NCI-H1048 (cell line): ENCODE data around the gene ERVV-1.
"Not testable (repeated sequence)": the region's sequence is repeated elsewhere in the genome, so short reads cannot be mapped to it uniquely, and the experiment has no call there.

ENCODE experiments used
- DNase-seq: peaks from one replicate; lab custom pipeline; 2025; lab: John Stamatoyannopoulos, UW

ERVV-1 gene, protein sequence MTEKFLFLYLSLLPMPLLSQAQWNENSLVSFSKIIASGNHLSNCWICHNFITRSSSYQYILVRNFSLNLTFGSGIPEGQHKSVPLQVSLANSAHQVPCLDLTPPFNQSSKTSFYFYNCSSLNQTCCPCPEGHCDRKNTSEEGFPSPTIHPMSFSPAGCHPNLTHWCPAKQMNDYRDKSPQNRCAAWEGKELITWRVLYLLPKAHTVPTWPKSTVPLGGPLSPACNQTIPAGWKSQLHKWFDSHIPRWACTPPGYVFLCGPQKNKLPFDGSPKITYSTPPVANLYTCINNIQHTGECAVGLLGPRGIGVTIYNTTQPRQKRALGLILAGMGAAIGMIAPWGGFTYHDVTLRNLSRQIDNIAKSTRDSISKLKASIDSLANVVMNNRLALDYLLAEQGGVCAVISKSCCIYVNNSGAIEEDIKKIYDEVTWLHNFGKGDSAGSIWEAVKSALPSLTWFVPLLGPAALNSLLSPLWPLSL

DNA sequence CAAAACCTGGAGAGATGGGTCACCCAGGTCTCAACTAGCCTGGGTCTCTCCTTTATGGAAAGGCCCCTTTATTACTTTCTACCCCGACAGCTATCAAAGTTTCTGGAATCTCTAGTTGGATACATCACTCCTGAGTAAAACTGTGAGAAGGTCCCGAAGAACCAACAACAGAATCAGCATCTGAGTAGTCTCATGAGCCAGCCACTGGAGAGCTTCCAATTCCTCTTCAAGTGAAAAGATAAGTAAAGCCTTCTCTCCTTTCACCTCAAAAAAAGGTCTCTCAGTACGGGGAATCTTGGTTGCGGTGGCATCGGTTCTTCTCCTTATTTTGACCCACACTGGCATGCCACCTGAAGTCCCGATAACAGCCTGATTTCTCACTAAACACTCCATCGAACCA lies at the start of gene ERVV-1:
TSS of gene ERVV-1 (plus strand) at position 301 of the 400 bp plus-strand sequence. CDS start 170 bp downstream, outside the sequence.
- DNase-seq: no peak

- no peak for DNase-seq
Measured at GRCh38 chr19:52967772-52968171, 45.9 kb upstream of the ERVV-1 start.

GRCh38 chr19:52981329-52981728 lies 32.4 kb upstream of the ERVV-1 start:
- DNase-seq: no peak

- DNase-seq: not testable (repeated sequence)
Measured at GRCh38 chr19:52983167-52983566, 30.6 kb upstream of the ERVV-1 start.

GRCh38 chr19:52987221-52987620 lies 26.5 kb upstream of the ERVV-1 start:
- DNase-seq: no peak

- no peak for DNase-seq
Measured at GRCh38 chr19:52988506-52988905, 25.2 kb upstream of the ERVV-1 start.

DNA sequence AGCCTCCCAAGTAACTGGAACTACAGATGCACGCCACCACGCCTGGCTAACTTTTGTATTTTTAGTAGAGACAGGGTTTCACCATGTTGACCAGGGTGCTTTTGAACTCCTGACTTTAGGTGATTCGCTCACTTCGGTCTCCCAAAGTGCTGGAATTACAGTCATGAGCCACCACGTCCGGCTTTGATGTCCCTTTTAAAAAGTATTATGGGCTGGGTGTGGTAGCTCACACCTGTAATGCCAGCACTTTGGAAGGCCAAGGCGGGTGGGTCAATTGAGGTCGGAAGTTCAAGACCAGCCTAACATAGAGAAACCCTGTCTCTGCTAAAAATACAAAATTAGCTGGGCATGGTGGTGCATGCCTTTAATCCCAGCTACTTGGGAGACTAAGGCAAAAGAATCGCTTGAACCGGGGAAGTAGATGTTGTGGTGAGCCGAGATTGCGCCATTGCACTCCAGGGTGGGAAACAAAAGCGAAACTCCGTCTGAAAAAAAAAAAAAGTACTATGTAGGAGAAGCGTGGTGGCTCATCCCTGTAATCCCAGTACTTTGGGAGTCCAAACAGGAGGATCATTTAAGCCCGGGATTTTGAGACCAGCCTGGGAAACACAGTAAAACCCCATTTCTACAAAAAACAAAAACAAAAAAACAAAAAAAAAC lies 22.8 kb upstream of the ERVV-1 start:
- no peak for DNase-seq

DNA sequence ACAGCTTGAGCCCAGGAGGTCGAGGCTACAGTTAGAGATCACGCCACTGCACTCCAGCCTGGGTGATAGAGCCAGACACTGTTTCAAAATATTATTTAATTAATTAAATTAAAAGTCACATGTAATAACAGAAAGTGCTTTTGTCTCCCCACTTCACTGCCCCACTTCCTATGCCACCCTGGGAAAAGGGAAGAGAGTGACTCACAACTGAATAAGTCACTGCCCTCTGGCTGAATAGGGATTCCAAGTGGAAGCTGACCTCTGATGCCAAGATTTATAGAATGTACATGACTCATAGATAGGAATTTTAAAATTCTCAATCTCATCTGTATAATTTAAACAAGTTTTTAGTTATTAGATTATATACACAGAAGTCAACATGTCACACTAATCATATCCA lies 22.2 kb upstream of the ERVV-1 start:
- DNase-seq: no peak

DNA sequence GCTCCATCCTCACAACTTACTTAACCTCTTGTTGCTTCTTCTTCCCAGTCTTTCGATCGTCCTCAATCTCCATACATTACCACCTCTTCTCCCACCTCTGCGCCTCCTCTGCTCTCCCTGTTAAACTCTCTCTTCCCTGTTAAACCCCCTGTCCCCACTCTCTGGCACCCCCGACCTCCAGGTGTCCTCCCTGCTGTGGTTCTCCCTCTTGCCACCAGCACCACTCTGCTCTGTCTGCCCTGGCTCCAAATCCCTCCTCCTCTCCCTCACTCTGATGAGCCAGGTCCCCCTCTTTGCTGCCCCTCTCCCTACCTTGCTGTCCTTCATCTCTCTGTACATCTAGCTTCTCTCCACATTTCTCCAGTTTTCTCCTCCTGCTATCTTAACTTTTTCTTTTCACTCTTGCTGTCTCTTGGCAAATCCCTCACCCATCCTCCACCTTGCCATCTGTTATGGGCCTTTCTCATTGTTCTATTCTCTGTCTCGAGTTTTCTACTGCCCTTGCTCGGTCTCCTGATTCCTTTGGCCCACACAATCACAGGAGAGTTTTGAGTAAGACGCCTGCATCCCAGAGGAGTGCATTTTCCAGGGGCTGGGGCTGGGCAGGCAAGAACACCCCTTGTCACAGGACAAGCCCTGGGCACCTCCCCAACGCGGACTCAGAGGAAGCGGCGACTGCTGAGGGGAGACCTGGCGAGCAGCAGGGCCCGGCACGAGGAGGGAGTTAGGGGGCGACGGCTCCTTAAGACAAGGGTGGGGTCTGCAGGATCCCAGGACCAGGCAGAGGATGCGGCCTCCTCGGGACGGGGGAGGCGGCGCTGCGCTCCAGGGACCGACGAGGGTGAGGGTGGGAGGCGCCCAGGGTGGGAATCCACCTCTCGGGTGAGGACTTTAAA lies 21.4 kb upstream of the ERVV-1 start:
- no peak for DNase-seq

- DNase-seq: peak; percentile 76
Measured at GRCh38 chr19:52993342-52994178, 20.2 kb upstream of the ERVV-1 start.

DNA sequence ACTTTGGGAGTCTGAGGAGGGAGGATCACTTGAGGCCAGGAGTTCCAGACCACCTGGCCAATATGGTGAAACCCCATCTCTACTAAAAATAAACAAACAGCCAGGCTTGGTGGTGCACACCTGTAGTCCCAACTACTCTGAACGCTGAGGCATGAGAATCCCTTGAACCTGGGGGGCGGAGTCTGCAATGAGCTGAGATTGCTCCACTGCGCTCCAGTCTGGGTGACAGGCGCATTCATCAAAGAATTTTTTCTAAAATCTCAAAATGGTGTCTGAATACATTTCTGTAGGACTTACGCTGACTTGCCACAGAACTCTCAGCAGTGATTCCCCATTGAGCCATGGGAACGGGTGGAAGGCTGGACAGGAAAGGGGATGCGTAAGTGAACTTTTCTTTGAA lies 18.0 kb upstream of the ERVV-1 start:
- no peak for DNase-seq

DNA sequence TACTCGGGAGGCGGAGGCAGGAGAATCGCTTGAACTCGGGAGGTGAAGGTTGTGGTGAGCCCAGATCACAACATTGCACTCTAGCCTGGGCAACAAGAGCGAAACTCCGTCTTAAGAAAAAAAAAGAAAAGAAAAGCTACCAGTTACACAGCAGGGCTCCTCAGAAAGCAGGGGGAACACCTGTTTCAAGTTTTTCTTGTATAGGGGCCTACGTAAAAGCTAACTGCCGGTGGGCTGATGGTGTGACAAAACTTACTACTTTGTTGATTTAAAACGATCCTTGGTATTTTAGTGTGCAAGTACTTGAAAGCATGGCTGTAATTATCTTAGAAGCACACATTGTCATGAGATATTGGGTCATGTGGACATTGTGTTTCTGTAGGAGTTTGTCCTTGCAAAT lies 15.7 kb upstream of the ERVV-1 start:
- no peak for DNase-seq

GRCh38 chr19:53002479-53002878 lies 11.2 kb upstream of the ERVV-1 start:
- DNase-seq: no peak

- DNase-seq: no peak
Measured at GRCh38 chr19:53004242-53004641, 9.5 kb upstream of the ERVV-1 start.

GRCh38 chr19:53007200-53007599 lies 6.5 kb upstream of the ERVV-1 start:
- no peak for DNase-seq

- no peak for DNase-seq
Measured at GRCh38 chr19:53007606-53008005, 6.1 kb upstream of the ERVV-1 start.

DNA sequence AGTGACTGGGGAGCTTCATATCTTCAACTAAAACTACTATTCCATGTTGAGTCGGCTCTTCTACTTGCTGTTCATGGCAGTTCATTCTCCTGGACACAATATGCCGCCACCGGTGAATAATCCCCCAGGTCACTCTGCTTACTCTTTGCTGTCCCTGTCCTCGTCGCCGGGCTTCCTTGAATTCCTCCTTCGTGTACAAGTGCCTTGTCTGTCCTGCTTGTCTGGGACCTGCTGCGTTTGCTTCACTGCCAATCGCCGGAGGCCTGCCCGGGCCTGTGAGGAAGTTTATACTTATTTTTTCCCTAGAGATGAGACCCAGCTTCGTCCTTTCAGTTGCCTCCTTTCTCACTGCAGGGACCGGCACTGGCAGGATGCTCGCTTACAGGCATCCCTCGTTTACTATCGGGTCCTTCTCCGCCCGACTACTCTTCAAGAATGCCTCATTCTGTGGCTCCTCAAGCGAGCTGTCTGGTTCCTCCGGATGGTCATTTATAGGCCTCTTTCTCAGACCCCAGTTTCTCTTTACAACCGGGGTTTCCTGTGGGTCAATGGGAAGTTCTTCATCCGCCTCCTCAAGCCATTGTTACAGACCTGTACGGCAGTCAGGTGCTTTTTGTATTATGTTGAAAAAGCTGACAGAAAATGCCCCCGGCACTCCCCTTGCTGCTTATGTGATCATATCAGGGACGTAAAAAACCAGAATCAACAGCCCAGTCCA lies 5.5 kb upstream of the ERVV-1 start:
- DNase-seq: no peak

DNA sequence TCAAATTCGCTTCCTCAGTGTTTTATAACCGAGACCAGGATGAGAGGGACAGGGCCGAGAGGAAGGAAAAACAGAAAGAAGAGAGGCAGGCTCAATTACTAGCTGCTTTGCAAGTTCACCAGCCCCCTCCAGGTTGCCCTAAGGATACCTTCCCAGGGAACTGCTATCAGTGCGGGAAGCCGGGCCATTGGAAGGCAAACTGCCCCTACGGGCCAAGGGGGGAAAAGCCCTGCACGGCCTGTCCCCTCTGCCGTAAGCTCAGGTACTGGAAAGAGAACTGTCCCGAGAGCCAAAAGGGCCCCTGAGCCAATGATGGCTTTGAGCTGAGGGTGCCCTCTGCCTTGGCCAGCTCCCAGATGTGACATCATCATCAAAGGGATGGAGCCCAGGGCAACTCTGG lies 3.2 kb upstream of the ERVV-1 start:
- no peak for DNase-seq

- DNase-seq: no peak
Measured at GRCh38 chr19:53012006-53012405, 1.7 kb upstream of the ERVV-1 start.

DNA sequence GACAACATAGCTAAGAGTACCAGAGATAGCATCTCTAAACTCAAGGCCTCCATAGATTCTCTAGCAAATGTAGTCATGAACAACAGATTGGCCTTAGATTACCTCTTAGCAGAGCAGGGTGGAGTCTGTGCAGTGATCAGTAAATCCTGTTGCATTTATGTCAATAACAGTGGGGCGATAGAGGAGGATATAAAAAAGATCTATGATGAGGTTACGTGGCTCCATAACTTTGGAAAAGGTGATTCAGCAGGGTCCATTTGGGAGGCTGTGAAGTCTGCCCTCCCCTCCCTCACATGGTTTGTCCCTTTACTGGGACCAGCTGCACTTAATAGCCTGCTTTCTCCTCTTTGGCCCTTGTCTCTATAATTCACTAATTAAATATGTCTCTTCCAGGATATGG lies 1.4 kb downstream of the ERVV-1 start:
- no peak for DNase-seq

- no peak for DNase-seq
Measured at GRCh38 chr19:53015730-53016129, 2.0 kb downstream of the ERVV-1 start.
